Amniotic epithelial cell (primary cell): Measurements from ENCODE around the gene PPP1R13L.
"Not testable (repeated sequence)": the region's sequence is repeated elsewhere in the genome, so short reads cannot be mapped to it uniquely, and the experiment has no call there.

ENCODE experiments used
- DNase-seq: peaks from one replicate; pipeline ENCODE4 v3.0.0-alpha.2; 2010; ENCODE audit warnings: low read depth

The PPP1R13L gene

DNA sequence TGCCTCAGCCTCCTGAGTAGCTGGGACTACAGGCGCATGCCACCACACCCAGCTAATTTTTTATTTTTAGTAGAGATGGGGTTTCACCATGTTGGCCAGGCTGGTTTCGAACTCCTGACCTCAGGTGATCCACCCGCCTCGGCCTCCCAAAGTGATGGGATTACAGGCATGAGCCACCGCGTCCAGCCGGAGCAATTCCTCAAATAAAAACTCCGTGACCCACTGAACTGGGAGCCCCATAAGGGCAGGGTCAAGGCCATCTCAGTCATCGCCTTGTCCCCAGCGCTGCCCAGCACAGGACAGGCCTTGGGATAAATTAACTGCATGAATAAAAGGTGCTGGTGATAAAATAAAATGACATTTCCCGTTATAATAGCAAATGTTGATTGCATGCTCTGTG lies 25.0 kb upstream of the PPP1R13L start:
- not testable (repeated sequence) for DNase-seq

DNA sequence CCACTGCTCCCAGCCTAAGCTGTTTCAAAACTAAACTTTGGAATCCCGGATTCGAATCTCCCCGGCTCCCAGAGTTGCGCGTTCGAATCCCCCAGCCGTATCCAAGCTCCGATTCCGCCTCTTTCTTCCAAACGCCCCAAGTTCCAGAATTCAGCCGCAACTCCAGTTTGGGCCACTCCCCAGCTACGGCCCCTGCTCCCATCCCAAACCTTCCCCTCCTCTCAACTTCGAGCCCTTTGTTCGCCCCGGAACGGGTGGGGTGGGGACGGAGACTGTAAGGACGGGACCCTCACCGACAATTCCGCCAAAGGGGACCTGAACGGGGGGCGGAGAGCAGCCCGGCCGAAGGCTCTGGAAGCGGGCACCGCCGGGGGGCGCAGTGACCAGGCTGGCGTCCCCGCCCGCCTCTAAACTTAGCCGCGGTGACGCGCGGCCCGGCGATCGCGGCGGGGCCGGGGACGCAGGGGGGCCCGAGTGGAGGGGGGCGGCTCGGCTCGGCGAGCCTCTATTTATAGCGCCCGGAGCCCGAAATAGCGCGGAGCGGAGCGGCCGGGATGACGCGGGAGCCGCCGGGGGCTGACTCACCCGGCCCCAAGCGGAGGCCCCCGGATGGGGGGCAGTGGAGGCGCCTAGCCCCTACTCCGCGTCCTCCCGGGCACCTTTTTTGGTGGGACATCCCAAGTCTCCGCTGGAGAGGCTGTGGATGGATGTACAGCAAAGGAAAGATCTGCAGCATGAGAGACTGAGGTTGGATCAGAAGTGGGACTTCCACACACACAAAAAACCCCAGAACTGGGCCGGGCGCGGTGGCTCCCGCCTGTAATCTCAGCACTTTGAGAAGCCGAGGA lies 23.7 kb upstream of the PPP1R13L start:
- DNase-seq: no peak

DNA sequence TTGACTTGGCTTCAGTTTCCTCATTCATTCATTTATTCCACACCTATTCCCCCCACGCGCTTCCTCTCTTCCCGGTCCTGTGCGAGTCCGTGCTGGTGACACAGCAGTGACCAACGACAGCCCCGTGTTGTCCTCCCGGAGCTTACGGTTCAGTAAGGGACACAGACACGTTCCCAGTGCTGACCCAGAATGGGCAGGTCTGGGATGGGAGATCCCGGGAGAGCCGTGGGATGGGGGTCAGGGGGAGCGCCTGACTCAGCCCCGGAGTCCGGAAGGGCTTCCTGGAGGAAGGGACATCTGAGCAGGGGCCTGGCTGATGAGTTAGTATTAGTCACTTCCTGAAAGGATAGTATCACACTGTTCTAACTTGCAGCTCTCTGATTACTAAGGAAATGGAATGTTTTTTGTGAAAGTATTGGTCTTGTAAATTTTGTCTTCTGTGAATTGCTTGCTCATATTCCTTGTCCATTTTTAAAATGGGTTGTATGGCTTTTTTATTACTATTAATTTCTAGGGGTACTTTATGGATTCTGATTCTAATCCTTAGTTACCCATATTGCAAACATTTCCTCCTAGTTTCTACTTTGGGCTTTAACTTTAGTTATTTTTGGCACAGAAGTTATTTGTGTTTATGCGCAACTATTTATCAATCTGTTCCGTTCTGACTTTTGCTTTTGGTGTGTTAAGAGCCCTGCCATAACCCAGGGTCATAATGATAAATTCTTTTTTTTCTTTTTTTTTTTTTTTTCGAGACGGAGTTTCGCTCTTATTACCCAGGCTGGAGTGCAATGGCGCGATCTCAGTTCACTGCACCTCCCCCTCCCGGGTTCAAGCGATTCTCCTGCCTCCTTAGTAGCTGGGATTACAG lies 19.6 kb upstream of the PPP1R13L start:
- peak; percentile 96 for DNase-seq

DNA sequence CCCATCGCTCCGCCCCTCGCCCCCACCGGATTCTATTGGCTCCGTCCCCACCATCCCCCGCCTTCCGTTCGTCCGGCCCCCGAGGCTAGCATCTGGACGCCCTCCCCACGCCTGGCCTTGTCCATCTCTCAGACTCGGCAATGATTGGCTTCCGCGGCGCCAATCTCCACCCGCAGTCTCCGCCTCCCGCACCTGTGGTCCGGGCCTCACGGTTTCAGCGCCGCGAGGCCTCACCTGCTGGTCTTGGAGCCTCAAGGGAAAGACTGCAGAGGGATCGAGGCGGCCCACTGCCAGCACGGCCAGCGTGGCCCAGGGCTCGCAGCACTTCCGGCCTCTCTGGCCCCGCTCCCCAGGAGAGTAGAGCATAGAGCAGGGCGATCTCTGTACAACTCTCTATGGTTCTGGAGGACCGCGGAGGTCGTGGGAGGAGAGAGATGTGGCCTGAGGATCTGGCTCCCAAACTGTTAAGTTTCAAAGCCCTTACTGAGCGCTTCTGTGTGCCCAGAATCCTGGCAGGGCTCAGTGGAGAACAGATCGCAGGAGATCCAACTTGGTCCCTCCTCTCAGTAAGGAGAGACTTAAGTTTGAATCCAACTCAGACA lies 18.8 kb upstream of the PPP1R13L start, which contains the start of gene ERCC1:
ERCC1 (minus strand) TSS at position 329 of the 602 bp plus-strand sequence. CDS start 543 bp downstream, outside the sequence.
- peak; percentile 94 for DNase-seq

DNA sequence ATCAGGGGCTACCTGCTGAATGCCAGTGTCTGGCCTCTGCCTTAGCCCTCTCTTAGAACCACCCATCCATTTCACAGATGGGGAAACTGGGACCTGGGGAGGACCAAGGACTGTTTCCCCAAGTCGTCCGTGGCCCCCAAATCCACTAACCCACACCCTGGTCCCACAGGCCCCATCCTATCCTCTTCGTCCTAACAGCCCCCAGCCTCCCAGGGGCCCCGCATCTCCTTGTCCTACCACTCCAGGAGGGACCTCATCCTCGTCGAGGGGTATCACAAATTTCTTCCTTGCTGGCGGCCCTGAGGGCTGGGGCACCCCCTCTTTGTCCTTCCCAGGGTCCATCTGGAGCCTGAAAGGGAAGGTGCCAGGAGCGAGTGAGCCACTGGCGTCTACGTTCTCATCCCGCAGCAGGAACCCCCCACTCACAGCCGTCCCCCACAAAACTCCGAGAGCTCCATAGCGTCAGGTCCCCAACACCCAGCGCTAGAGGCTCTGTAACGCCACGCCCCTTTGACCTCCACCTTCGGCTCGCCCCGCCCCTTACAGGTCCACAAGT lies 18.2 kb upstream of the PPP1R13L start:
- no peak for DNase-seq

DNA sequence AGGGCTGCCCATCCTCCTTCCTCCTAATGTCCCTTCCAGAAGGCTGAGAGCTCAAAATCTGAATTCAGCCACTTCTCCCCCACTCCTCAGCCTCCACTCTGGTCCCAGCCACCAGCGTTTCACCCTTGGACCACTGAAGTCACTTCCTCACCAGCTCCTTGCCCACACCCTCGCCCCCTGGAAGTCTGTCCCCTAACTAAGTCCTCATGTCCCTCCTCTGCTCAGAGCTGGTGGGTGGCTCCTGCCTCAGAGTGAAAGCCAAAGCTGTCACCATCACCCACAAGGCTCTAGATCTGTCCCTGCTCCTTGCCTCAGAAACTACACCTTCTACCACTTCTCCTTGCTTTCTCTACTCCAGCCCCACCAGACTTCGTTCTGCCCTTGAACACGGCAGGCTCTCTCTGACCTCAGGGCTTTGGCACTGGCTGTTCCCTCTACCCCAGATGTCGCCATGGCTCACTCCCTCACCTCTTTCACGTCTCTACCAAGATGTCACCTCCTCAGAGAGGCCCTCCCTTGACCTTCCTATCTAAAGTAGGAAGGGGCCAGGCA lies 17.2 kb upstream of the PPP1R13L start:
- DNase-seq: no peak

DNA sequence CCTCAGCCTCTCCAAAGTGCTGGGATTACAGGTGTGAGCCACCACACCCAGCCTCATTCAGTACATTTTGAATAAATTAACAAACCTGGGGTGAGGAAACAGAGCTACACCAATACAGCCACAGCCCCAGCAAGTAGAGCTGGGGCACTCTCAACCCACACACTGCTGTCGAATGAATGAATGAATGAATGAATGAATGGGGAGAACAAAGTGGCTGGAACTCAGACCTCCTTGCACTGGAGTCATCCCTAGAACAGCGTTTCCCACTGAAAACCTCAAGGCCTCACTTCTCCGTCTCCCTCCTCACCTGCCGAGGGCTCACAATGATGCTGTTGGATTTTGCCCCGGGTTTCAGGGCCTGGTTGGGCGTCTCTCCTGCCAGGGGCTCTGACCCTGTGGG lies 16.0 kb upstream of the PPP1R13L start:
- no peak for DNase-seq

DNA sequence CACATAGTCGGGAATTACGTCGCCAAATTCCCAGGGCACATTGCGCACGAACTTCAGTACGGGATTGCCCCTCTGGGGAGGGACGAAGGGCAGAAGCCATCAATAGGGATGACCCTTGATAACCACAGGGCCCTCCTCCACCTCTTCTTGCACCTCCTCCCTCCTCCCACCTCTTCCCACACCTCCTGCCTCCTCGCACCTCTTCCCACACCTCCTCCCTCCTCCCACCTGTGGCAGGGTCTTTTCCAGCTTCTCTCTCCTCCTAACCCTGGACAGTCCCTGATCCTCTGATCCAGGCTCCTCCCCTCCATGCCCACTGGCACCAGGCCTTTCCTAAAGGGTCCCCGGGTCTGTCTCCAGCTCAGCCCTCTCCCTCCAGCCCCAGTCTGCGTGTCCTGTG lies 15.5 kb upstream of the PPP1R13L start:
- no peak for DNase-seq

DNA sequence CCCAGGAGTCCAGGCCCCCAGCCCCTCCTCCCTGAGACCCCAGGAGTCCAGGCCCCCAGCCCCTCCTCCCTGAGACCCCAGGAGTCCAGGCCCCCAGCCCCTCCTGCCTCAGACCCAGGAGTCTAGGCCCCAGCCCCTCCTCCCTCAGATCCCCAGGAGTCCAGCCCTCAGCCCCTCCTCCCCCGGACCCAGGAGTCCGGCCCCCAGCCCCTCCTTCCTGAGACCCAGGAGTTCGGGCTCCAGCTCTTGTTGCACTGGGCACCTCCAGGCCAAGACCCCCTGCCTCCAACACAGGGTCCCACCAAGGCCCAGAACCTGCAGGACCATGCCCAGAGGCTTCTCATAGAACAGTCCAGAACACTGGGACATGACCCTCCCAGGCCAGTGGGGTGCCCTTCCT lies 15.0 kb upstream of the PPP1R13L start:
- no peak for DNase-seq

DNA sequence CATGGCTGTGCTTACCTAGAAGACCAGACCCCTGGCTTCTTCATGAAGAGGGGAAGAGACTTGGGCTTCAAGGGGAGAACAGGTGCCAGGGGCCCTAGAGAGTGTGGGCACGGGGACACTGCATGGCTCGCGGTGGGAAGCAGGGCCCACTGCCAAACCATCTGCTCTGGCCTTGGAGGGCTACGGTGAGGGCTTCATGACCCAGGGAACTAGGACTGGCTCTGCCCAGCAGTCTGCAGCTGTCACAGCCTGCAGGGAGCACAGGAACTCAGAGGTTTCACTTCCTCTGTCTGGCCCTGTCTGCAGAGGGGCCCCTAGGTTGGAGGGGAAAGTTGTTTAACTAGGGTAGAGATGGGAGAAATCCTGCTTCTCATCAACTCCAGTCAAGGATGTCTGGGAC lies 14.5 kb upstream of the PPP1R13L start:
- no peak for DNase-seq

DNA sequence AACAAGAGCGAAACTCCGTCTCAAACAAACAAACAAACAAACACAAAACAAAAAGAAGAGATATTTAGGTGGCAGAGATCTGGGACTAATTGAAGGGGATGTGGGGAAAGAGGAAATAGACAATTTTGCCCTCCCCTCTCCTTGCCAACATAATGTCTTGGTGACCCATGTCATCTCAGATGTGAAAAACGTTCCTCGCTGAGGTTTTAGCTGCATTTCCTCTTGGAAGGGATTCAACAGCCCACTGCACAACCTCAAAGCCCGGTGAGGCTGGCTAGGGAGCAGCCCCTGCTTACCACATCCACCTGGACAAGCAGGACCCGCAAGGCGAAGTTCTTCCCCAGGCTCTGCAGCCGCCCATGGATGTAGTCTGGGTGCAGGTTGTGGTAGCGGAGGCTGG lies 13.9 kb upstream of the PPP1R13L start:
- no peak for DNase-seq

DNA sequence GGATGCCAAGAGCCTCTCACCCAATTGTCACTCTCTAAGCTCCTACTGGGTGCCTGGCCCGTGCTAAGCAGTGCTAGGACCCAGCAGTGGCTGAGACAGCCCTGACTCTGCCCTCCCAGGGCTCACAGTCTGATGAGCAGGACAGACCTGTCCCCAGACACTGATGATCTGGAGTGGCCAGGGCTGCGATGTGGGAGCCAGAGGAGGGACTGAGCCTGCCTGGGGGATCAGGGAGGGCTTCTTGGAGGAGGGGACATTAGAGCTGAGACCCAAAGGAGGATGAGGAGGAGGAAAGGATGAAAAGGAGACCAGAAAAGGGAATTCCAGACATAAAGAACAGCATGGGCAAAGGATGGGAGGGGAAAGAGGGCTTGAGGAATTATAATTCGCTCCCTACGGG lies 12.3 kb upstream of the PPP1R13L start:
- DNase-seq: no peak

DNA sequence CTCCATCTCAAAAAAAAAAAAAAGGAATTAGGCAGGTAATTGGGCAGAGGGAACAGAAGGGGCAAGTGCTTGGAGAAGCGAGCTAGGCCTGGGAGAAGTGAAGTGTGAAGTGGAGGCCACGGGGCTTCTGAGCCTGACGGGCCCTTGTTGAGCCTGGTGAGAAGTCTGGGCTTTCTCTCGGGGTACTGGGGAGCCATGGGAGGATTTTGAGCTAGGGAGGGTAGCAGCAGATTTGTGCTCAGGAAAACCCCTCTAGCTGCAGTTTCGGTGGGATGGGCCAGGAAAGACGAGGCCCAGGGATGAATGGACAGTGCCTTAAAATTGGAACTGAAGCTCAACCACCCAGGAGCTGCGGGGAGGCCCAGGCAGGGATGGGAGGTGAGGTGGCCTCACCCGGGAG lies 9.6 kb upstream of the PPP1R13L start:
- DNase-seq: no peak

DNA sequence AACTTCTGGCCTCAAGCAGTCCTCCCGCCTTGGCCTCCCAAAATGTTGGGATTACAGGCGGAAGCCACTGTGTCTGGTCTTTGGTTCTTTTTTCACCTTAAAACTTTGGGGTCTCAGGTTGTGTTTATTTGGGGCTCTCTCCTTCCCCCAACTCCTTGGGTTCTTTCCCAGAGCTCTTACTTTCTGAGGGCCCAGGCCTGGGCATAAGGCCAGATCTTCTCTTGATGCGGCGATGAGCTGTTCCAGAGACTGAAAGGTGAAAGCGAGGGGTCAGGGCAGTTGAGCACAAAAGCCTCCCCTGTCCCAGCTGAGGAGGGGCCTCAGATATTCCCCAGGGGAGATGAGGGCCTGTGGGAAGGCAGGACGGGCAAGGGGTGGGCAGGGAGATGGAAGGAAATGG lies 8.6 kb upstream of the PPP1R13L start:
- no peak for DNase-seq

DNA sequence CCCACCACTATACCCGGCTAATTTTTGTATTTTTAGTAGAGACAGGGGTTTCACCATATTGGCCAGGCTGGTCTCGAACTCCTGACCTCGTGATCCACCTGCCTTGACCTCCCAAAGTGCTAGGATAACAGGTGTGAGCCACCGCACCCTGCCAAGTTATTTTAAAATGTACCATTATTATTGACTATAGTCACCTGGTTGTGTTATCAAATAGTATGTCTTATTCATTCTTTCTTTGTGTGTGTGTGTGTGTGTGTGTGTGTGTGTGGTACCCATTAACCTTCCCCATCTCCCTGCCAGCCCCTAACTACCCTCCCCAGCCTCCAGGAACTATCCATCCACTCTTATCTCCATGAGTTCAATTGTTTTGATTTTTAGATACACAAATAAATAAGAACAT lies 5.5 kb upstream of the PPP1R13L start:
- not testable (repeated sequence) for DNase-seq

DNA sequence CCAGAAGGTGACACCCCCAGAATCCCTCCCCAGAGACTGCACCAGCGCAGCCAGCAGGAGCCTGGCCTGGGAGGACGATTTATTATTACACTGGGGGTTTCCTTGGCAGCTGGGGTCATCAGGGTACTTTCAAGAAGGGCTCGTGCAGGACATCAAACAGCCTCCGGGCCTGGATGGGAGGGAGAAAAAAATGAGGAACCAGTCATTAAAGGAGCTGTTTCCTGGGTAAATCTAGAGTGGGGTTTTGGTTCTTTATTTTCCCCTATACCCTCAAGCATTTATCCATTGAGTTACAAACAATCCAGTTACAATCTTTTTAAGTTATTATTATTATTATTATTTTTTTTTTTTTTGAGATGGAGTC lies 4.7 kb upstream of the PPP1R13L start:
- DNase-seq: no peak

DNA sequence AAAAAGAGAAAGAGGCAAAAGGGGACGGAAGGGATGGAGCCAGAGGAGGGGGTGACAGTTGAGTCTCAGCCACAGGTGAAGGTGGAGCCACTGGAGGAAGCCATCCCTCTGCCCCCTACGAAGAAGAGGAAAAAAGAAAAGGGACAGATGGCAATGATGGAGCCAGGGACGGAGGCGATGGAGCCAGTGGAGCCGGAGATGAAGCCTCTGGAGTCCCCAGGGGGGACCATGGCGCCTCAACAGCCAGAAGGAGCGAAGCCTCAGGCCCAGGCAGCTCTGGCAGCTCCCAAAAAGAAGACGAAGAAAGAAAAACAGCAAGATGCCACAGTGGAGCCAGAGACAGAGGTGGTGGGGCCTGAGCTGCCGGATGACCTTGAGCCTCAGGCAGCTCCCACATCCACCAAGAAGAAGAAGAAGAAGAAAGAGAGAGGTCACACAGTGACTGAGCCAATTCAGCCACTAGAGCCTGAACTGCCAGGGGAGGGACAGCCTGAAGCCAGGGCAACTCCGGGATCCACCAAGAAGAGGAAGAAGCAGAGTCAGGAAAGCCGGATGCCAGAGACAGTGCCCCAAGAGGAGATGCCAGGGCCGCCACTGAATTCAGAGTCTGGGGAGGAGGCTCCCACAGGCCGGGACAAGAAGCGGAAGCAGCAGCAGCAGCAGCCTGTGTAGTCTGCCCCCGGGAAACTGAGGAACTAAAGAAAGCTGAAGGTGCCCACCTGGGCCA lies 4.1 kb upstream of the PPP1R13L start:
- no peak for DNase-seq

DNA sequence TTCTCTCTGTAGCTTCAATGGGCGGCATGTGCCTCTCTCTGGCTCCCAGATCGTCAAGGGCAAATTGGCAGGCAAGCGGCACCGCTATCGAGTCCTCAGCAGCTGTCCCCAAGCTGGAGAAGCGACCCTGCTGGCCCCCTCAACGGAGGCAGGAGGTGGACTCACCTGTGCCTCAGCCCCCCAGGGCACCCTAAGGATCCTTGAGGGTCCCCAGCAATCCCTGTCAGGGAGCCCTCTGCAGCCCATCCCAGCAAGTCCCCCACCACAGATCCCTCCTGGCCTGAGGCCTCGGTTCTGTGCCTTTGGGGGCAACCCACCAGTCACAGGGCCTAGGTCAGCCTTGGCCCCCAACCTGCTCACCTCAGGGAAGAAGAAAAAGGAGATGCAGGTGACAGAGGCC lies 3.3 kb upstream of the PPP1R13L start:
- DNase-seq: no peak

DNA sequence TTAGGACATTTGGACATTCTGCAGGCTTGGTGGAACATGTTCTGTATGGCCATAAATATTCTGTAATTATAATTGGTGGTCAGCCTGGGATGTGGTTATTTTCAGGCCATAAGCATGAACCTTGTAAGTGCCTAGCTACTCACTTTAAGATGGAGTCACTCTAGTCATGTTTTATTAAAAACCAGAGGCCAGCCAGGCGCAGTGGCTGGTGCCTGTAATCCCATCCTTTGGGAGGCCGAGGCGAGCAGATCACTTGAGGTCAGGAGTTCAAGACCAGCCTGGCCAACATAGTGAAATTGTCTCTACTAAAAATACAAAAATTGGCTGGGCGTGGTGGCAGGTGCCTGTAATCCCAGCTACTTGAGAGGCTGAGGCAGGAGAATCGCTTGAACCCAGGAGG lies 2.7 kb upstream of the PPP1R13L start:
- DNase-seq: not testable (repeated sequence)

DNA sequence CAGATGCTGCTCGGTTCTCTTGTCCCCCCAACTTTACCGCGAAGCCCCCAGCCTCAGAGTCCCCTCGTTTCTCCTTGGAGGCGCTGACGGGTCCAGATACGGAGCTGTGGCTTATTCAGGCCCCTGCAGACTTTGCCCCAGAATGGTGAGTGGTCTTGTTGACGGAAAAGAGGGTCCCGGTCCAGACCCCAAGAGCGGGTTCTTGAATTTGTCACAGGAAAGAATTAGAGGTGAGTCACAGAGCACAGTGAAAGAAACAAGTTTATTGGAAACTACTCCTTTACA lies 2.2 kb upstream of the PPP1R13L start:
- DNase-seq: no peak

DNA sequence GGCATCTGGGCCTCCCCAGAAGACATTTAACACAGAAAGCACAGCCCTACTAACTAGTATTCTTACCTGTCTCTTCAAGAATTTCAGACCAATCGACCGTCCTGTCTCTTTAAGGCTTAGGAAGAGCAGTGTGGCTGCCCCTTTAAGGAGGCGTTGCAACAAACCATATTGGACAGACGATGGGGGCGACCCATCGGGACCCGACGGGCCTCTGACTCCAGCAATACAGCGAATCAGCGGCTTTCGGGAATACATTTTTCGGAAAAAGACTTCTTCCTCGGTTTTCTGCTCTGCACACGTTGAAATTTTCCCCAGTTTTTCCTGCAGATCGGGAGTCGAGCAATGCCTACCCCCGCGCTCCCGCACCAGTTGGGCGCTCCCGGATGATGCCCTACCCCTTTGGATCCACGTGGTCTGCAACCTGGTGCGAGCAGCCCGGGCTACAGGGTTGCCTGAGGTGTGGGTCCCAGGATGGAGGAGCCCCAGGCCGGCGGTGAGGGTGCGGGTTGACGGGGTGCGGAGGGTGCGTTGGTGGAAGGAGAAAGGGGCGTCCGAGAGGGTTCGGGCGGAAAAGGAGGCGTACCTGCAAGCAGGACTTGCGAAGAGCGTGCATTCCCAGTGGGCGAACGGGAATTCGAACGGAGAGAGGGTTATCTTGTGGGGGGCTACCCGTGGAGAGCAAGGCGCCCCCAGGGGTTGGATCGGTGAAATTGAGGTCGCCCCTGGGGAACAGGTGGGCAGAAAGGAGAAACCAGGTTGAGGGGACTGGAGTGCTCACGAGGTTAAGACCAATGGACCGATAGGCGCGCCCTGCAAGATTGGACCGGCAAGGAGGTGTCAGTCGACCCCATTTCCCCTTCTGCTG lies 1.6 kb upstream of the PPP1R13L start, which contains the start of gene POLR1G:
POLR1G (plus strand) TSS at position 419 of the 865 bp plus-strand sequence; CDS start at position 472, 53 bp downstream.
- peak; percentile 80 for DNase-seq
